ENCODE results near the gene LRRC4B.

Gene LRRC4B

GRCh38 chr19:50519006-50519575, 49.1 kb downstream of the LRRC4B start:
- WGBS (ENCODE audit: insufficient coverage): 96% methylated on average over 37 of the region's 40 CpGs
- H3K27ac ChIP-seq (ENCODE audit: insufficient read depth in 1 of 2, low read depth in 1 of 2, low read length in 2 of 2, poor library complexity in 1 of 2, severe bottlenecking in 2 of 2): no peak overlapping the region
- H3K4me1 ChIP-seq (ENCODE audit: control extremely low read depth in 1 of 4, control insufficient read depth in 4 of 4, insufficient read depth in 4 of 4, low read length in 3 of 4): peaks cover 0 to 1% (median 0%) of the 10 kb centered on the region in 4 experiments
- no peak overlapping the region for H3K4me3 ChIP-seq (ENCODE audit: control insufficient read depth in 1 of 7, extremely low read depth in 1 of 7, insufficient read depth in 4 of 7, low read depth in 2 of 7, low read length in 6 of 7)
- no peaks in the 10 kb centered on the region for H3K36me3 ChIP-seq (ENCODE audit: control insufficient read depth in 4 of 4, insufficient read depth in 4 of 4, low read length in 3 of 4)
- POLR2A ChIA-PET: no interaction called here
- H3K27me3 ChIP-seq (replicated peaks in 2 of 5; ENCODE audit: control insufficient read depth in 4 of 5, insufficient read depth in 5 of 5, low read length in 4 of 5): peaks cover 0 to 39% (median 12%) of the 10 kb centered on the region in 5 experiments
- CTCF ChIA-PET: no interaction called here
- peaks cover 0 to 8% (median 0%) of the 10 kb centered on the region in 5 experiments for H3K9me3 ChIP-seq (ENCODE audit: control extremely low read depth in 1 of 5, control insufficient read depth in 4 of 5, insufficient read depth in 2 of 5, low read depth in 1 of 5, low read length in 4 of 5)
- no peak for DNase-seq

GRCh38 chr19:50518091-50519005, 49.9 kb downstream of the LRRC4B start:
- ChIA-PET CTCF (no interaction called here), POLR2A (no interaction called here)
- Histone ChIP-seq H3K36me3 (ENCODE audit: control insufficient read depth in 4 of 4, insufficient read depth in 4 of 4, low read length in 3 of 4) (no peaks in the 10 kb centered on the region), H3K9me3 (ENCODE audit: control extremely low read depth in 1 of 5, control insufficient read depth in 4 of 5, insufficient read depth in 2 of 5, low read depth in 1 of 5, low read length in 4 of 5) (peaks cover 0 to 8% (median 0%) of the 10 kb centered on the region in 5 experiments), H3K4me3 (ENCODE audit: control insufficient read depth in 1 of 7, extremely low read depth in 1 of 7, insufficient read depth in 4 of 7, low read depth in 2 of 7, low read length in 6 of 7) (no peak overlapping the region), H3K27me3 (replicated peaks in 2 of 5; ENCODE audit: control insufficient read depth in 4 of 5, insufficient read depth in 5 of 5, low read length in 4 of 5) (peaks cover 0 to 46% (median 12%) of the 10 kb centered on the region in 5 experiments), H3K27ac (ENCODE audit: insufficient read depth in 1 of 2, low read depth in 1 of 2, low read length in 2 of 2, poor library complexity in 1 of 2, severe bottlenecking in 2 of 2) (no peak overlapping the region), H3K4me1 (ENCODE audit: control extremely low read depth in 1 of 4, control insufficient read depth in 4 of 4, insufficient read depth in 4 of 4, low read length in 3 of 4) (peaks cover 0 to 1% (median 0%) of the 10 kb centered on the region in 4 experiments)
- WGBS (ENCODE audit: insufficient coverage): 96% methylated on average over 76 of the region's 87 CpGs
- no peak for DNase-seq

GRCh38 chr19:50517704-50518075, 50.5 kb downstream of the LRRC4B start:
- Histone ChIP-seq H3K27me3 (replicated peaks in 2 of 5; ENCODE audit: control insufficient read depth in 4 of 5, insufficient read depth in 5 of 5, low read length in 4 of 5) (peaks cover 0 to 50% (median 12%) of the 10 kb centered on the region in 5 experiments), H3K9me3 (ENCODE audit: control extremely low read depth in 1 of 5, control insufficient read depth in 4 of 5, insufficient read depth in 2 of 5, low read depth in 1 of 5, low read length in 4 of 5) (peaks cover 0 to 8% (median 0%) of the 10 kb centered on the region in 5 experiments), H3K4me3 (ENCODE audit: control insufficient read depth in 1 of 7, extremely low read depth in 1 of 7, insufficient read depth in 4 of 7, low read depth in 2 of 7, low read length in 6 of 7) (no peak overlapping the region), H3K4me1 (ENCODE audit: control extremely low read depth in 1 of 4, control insufficient read depth in 4 of 4, insufficient read depth in 4 of 4, low read length in 3 of 4) (peaks cover 0 to 1% (median 0%) of the 10 kb centered on the region in 4 experiments), H3K36me3 (ENCODE audit: control insufficient read depth in 4 of 4, insufficient read depth in 4 of 4, low read length in 3 of 4) (no peaks in the 10 kb centered on the region), H3K27ac (ENCODE audit: insufficient read depth in 1 of 2, low read depth in 1 of 2, low read length in 2 of 2, poor library complexity in 1 of 2, severe bottlenecking in 2 of 2) (no peak overlapping the region)
- 96% methylated on average over 37 of the region's 37 CpGs for WGBS (ENCODE audit: insufficient coverage)
- ChIA-PET POLR2A (no interaction called here), CTCF (no interaction called here)
- no peak for DNase-seq

GRCh38 chr19:50516964-50517703, 51.1 kb downstream of the LRRC4B start:
- H3K9me3 ChIP-seq (ENCODE audit: control extremely low read depth in 1 of 5, control insufficient read depth in 4 of 5, insufficient read depth in 2 of 5, low read depth in 1 of 5, low read length in 4 of 5): peaks cover 0 to 8% (median 0%) of the 10 kb centered on the region in 5 experiments
- no peak overlapping the region for H3K27ac ChIP-seq (ENCODE audit: insufficient read depth in 1 of 2, low read depth in 1 of 2, low read length in 2 of 2, poor library complexity in 1 of 2, severe bottlenecking in 2 of 2)
- CTCF ChIA-PET: no interaction called here
- peaks cover 0 to 3% (median under 1%) of the 10 kb centered on the region in 4 experiments for H3K4me1 ChIP-seq (ENCODE audit: control extremely low read depth in 1 of 4, control insufficient read depth in 4 of 4, insufficient read depth in 4 of 4, low read length in 3 of 4)
- H3K4me3 ChIP-seq (ENCODE audit: control insufficient read depth in 1 of 7, extremely low read depth in 1 of 7, insufficient read depth in 4 of 7, low read depth in 2 of 7, low read length in 6 of 7): no peak overlapping the region
- no peak for DNase-seq
- H3K27me3 ChIP-seq (replicated peaks in 2 of 5; ENCODE audit: control insufficient read depth in 4 of 5, insufficient read depth in 5 of 5, low read length in 4 of 5): peaks cover 0 to 50% (median 12%) of the 10 kb centered on the region in 5 experiments
- H3K36me3 ChIP-seq (ENCODE audit: control insufficient read depth in 4 of 4, insufficient read depth in 4 of 4, low read length in 3 of 4): no peaks in the 10 kb centered on the region
- 61% methylated on average over 34 of the region's 53 CpGs for WGBS (ENCODE audit: insufficient coverage)
- POLR2A ChIA-PET: no interaction called here

GRCh38 chr19:50516456-50516855, 51.8 kb downstream of the LRRC4B start:
- no peak overlapping the region for H3K27ac ChIP-seq (ENCODE audit: insufficient read depth in 1 of 2, low read depth in 1 of 2, low read length in 2 of 2, poor library complexity in 1 of 2, severe bottlenecking in 2 of 2)
- H3K4me3 ChIP-seq (ENCODE audit: control insufficient read depth in 1 of 7, extremely low read depth in 1 of 7, insufficient read depth in 4 of 7, low read depth in 2 of 7, low read length in 6 of 7): no peak overlapping the region
- DNase-seq: no peak
- ChIA-PET POLR2A (no interaction called here), CTCF (interaction anchor here (2.0 kb wide), 1 partner anchor 40 kb away, joined by 7 read pairs; no protein-coding TSS in a partner anchor)
- H3K36me3 ChIP-seq (ENCODE audit: control insufficient read depth in 4 of 4, insufficient read depth in 4 of 4, low read length in 3 of 4): no peaks in the 10 kb centered on the region
- peaks cover 0 to 10% (median 6%) of the 10 kb centered on the region in 4 experiments for H3K4me1 ChIP-seq (ENCODE audit: control extremely low read depth in 1 of 4, control insufficient read depth in 4 of 4, insufficient read depth in 4 of 4, low read length in 3 of 4)
- WGBS (ENCODE audit: insufficient coverage): 74% methylated on average over 8 of the region's 12 CpGs
- peaks cover 0 to 50% (median 12%) of the 10 kb centered on the region in 5 experiments for H3K27me3 ChIP-seq (replicated peaks in 2 of 5; ENCODE audit: control insufficient read depth in 4 of 5, insufficient read depth in 5 of 5, low read length in 4 of 5)
- peaks cover 0 to 8% (median 0%) of the 10 kb centered on the region in 5 experiments for H3K9me3 ChIP-seq (ENCODE audit: control extremely low read depth in 1 of 5, control insufficient read depth in 4 of 5, insufficient read depth in 2 of 5, low read depth in 1 of 5, low read length in 4 of 5)

GRCh38 chr19:50515168-50515561, 53.1 kb downstream of the LRRC4B start:
- Histone ChIP-seq H3K9me3 (ENCODE audit: control extremely low read depth in 1 of 5, control insufficient read depth in 4 of 5, insufficient read depth in 2 of 5, low read depth in 1 of 5, low read length in 4 of 5) (peaks cover 0 to 8% (median 0%) of the 10 kb centered on the region in 5 experiments), H3K4me1 (ENCODE audit: control extremely low read depth in 1 of 4, control insufficient read depth in 4 of 4, insufficient read depth in 4 of 4, low read length in 3 of 4) (peaks cover 0 to 15% (median 10%) of the 10 kb centered on the region in 4 experiments), H3K27ac (ENCODE audit: insufficient read depth in 1 of 2, low read depth in 1 of 2, low read length in 2 of 2, poor library complexity in 1 of 2, severe bottlenecking in 2 of 2) (no peak overlapping the region), H3K36me3 (ENCODE audit: control insufficient read depth in 4 of 4, insufficient read depth in 4 of 4, low read length in 3 of 4) (no peaks in the 10 kb centered on the region), H3K27me3 (replicated peaks in 2 of 5; ENCODE audit: control insufficient read depth in 4 of 5, insufficient read depth in 5 of 5, low read length in 4 of 5) (peaks cover 0 to 50% (median 12%) of the 10 kb centered on the region in 5 experiments), H3K4me3 (ENCODE audit: control insufficient read depth in 1 of 7, extremely low read depth in 1 of 7, insufficient read depth in 4 of 7, low read depth in 2 of 7, low read length in 6 of 7) (no peak overlapping the region)
- ChIA-PET POLR2A (no interaction called here), CTCF (interaction anchor here (1.1 to 2.0 kb wide), 2 partner anchors 23 to 42 kb away, joined by 3 to 7 read pairs; no protein-coding TSS in a partner anchor)
- DNase-seq: no peak
- WGBS (ENCODE audit: insufficient coverage): 83% methylated on average over 11 of the region's 11 CpGs

Data from common myeloid progenitor, CD34-positive (primary cell).